Measurements from ENCODE around the gene SRGAP3. TPM values are rescaled to one million over a fixed set of nuclear protein-coding genes. Genes with fewer than 3 reads are reported as not detected.

SRGAP3 gene
- total and polyA plus RNA-seq, 2 experiments from 2014 or later = 7.4 to 8.3 TPM

DNA sequence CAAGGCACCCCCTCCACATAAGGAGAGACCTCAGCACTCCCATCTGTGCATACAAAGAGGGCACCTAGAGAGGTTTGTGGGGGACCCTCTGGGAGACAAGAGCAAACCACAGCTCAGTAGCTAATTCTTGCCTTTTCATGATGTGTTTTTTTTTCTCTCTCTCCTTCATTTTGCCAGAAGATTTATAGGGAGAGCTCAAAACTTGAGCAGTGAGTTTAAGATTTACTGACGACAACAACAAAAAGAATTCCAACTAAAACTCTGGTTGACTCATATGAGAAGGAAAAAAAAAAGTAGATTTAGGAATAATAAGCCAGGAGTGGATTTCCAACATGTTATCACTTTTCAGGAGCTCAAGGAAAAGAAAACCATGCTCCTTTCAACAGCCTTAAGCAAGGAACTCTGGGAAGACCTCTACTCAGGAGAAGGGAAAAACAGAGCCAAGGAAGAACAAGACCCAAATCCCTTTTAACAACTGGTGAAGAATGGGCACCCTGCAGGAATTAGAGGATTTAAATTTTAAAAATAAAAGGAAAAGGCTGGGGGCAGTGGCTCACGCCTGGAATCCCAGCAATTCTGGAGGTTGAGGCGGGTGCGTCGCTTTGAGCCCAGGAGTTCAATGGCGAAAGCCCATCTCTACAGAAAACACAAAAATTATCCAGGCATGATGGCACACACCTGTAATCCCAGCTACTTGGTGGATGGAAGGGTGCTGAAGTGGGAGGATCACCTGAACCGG lies 228.0 kb downstream of the SRGAP3 start:
- WGBS (ENCODE audit: low lambda C conversion rate, missing lambda C conversion rate) = 79% methylated on average over 7 of the region's 7 CpGs
- no peak overlapping the region for H3K4me2 ChIP-seq
- no peaks in the 10 kb centered on the region for H3K79me2 ChIP-seq
- H3K4me1 ChIP-seq (ENCODE audit: insufficient read depth) = peaks cover 6% of the 10 kb centered on the region
- no peaks in the 10 kb centered on the region for H3K9me3 ChIP-seq (ENCODE audit: low read depth)
- no peaks in the 10 kb centered on the region for H3K36me3 ChIP-seq (replicated peaks; ENCODE audit: insufficient read depth, low read depth)
- H2AFZ ChIP-seq = no peak overlapping the region
- H3K27ac ChIP-seq = no peak overlapping the region
- H3K27me3 ChIP-seq = no peaks in the 10 kb centered on the region
- no peaks in the 10 kb centered on the region for H4K20me1 ChIP-seq (ENCODE audit: insufficient read depth, poor library complexity, severe bottlenecking)
- TF ChIP-seq, protein P1, sequence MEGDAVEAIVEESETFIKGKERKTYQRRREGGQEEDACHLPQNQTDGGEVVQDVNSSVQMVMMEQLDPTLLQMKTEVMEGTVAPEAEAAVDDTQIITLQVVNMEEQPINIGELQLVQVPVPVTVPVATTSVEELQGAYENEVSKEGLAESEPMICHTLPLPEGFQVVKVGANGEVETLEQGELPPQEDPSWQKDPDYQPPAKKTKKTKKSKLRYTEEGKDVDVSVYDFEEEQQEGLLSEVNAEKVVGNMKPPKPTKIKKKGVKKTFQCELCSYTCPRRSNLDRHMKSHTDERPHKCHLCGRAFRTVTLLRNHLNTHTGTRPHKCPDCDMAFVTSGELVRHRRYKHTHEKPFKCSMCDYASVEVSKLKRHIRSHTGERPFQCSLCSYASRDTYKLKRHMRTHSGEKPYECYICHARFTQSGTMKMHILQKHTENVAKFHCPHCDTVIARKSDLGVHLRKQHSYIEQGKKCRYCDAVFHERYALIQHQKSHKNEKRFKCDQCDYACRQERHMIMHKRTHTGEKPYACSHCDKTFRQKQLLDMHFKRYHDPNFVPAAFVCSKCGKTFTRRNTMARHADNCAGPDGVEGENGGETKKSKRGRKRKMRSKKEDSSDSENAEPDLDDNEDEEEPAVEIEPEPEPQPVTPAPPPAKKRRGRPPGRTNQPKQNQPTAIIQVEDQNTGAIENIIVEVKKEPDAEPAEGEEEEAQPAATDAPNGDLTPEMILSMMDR (IDR thresholded peaks at IDR 0.05; ENCODE audit: poor library complexity) = no peak
- no peak for TF ChIP-seq EZH2phosphoT487 (IDR thresholded peaks at IDR 0.05; ENCODE audit: low read depth, severe bottlenecking, unreplicated experiment)
- TF ChIP-seq EZH2 (IDR thresholded peaks at IDR 0.05; ENCODE audit: borderline replicate concordance) = no peak
- DNase-seq (ENCODE audit: low spot score) = no peak
- no peaks in the 10 kb centered on the region for H3K9me2 ChIP-seq (replicated peaks; ENCODE audit: insufficient read depth)
- H3K4me3 ChIP-seq = no peak overlapping the region

DNA sequence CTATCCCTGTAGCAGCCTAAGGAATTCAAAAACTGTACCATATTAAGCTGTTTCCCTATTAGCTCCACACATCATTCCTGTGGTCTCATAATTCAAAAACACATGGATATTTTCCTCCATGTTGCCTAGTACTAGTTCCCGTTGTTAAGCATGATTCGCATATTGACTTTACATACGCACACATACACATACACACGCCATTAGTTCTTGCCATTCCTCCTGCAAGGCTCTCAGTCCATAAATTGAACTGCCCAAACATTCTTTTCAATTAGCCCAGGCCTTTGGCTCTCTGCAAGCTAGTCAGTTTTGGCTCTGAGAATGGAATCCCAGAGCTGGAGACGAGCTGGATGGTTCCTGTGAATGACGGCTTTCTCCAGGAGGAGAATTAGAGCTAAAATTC lies 229.0 kb downstream of the SRGAP3 start:
- H3K36me3 ChIP-seq (replicated peaks; ENCODE audit: insufficient read depth, low read depth) = no peaks in the 10 kb centered on the region
- H3K9me3 ChIP-seq (ENCODE audit: low read depth) = no peaks in the 10 kb centered on the region
- 80% methylated on average over 6 of the region's 6 CpGs for WGBS (ENCODE audit: low lambda C conversion rate, missing lambda C conversion rate)
- no peak for DNase-seq (ENCODE audit: low spot score)
- no peak overlapping the region for H3K4me2 ChIP-seq
- H3K27me3 ChIP-seq = no peaks in the 10 kb centered on the region
- H3K27ac ChIP-seq = no peak overlapping the region
- peaks cover 6% of the 10 kb centered on the region for H3K4me1 ChIP-seq (ENCODE audit: insufficient read depth)
- no peak overlapping the region for H3K4me3 ChIP-seq
- TF ChIP-seq, protein P1 (IDR thresholded peaks at IDR 0.05; ENCODE audit: poor library complexity) = no peak
- TF ChIP-seq EZH2phosphoT487 (IDR thresholded peaks at IDR 0.05; ENCODE audit: low read depth, severe bottlenecking, unreplicated experiment) = no peak
- no peak for TF ChIP-seq EZH2 (IDR thresholded peaks at IDR 0.05; ENCODE audit: borderline replicate concordance)
- no peak overlapping the region for H2AFZ ChIP-seq
- H3K79me2 ChIP-seq = no peaks in the 10 kb centered on the region
- no peaks in the 10 kb centered on the region for H4K20me1 ChIP-seq (ENCODE audit: insufficient read depth, poor library complexity, severe bottlenecking)
- H3K9me2 ChIP-seq (replicated peaks; ENCODE audit: insufficient read depth) = no peaks in the 10 kb centered on the region

DNA sequence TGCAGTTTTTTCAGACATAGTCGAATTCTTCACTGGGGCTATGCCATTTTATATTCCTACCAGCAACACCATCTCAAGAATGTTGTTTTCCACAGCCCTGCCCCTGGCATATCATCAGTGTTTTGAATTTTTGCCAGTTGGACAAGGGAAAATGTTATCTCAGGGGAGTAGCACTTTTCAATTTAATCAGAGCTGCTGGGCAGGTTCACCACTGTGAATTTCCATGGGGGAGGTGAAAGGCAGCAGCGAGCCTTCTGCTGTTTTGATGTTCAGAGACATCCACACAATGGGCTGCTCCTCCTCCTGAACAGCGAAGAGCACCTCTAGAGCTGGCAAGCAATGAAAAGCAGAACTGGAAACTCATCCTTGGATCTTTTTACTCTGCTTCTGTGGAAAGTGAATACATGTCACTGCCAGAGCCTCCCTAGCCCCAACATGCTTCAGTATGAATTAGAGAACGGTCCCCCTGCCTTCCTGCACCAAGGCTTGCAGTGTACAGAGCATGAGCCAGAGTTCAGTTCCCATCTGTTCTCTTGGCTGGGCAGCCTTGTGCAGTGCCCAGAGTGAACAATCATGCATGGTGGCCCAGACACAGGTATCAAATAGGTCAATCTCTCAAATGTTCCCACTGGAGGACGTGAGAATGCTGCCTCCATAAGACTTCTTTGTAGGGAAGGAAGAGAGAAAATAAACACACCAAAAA lies 230.0 kb downstream of the SRGAP3 start:
- Histone ChIP-seq H3K4me1 (ENCODE audit: insufficient read depth) (peaks cover 6% of the 10 kb centered on the region), H3K9me3 (ENCODE audit: low read depth) (no peaks in the 10 kb centered on the region), H3K27me3 (no peaks in the 10 kb centered on the region), H3K36me3 (replicated peaks; ENCODE audit: insufficient read depth, low read depth) (no peaks in the 10 kb centered on the region), H2AFZ (no peak overlapping the region), H4K20me1 (ENCODE audit: insufficient read depth, poor library complexity, severe bottlenecking) (no peaks in the 10 kb centered on the region), H3K9me2 (replicated peaks; ENCODE audit: insufficient read depth) (no peaks in the 10 kb centered on the region), H3K4me3 (no peak overlapping the region), H3K27ac (no peak overlapping the region), H3K79me2 (no peaks in the 10 kb centered on the region), H3K4me2 (no peak overlapping the region)
- TF ChIP-seq EZH2 (IDR thresholded peaks at IDR 0.05; ENCODE audit: borderline replicate concordance) (no peak), EZH2phosphoT487 (IDR thresholded peaks at IDR 0.05; ENCODE audit: low read depth, severe bottlenecking, unreplicated experiment) (no peak)
- TF ChIP-seq, protein P1 (IDR thresholded peaks at IDR 0.05; ENCODE audit: poor library complexity) = no peak
- 79% methylated on average over 5 of the region's 5 CpGs for WGBS (ENCODE audit: low lambda C conversion rate, missing lambda C conversion rate)
- DNase-seq (ENCODE audit: low spot score) = no peak

All from hepatocyte (in vitro differentiated cells).